ENCODE data around the gene NAT16.

DNA sequence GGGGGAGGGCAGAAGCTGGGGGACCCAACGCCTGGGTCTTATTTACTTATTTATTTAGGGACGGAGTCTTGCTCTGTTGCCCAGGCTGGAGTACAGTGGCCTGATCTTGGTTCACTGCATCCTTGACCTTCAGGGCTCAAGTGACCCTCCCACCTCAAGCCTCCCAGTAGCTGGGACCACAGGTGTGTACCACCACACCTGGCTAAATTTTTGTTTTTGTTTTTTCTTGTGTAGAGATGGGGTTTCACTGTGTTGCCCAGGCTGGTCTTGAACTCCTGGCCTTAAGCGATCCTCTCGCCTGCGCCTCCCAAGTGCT, 22.5 kb upstream of the NAT16 start:
- no peak for TF ChIP-seq CTCF (IDR thresholded peaks at IDR 0.05)
- TF ChIP-seq POLR2A (IDR thresholded peaks at IDR 0.05): no peak
- TF ChIP-seq POLR2AphosphoS5 (IDR thresholded peaks at IDR 0.05): no peak
- no peak for TF ChIP-seq EP300 (IDR thresholded peaks at IDR 0.05)

Data from gastroesophageal sphincter (tissue), 3 donors.